ENCODE measurements around the gene RBMX.
A peak's percentile ranks its signal among the peaks of the same experiment; 100 is the strongest.
"Not testable (repeated sequence)": the region's sequence is repeated elsewhere in the genome, so short reads cannot be mapped to it uniquely, and the experiment has no call there.

RBMX gene

DNA sequence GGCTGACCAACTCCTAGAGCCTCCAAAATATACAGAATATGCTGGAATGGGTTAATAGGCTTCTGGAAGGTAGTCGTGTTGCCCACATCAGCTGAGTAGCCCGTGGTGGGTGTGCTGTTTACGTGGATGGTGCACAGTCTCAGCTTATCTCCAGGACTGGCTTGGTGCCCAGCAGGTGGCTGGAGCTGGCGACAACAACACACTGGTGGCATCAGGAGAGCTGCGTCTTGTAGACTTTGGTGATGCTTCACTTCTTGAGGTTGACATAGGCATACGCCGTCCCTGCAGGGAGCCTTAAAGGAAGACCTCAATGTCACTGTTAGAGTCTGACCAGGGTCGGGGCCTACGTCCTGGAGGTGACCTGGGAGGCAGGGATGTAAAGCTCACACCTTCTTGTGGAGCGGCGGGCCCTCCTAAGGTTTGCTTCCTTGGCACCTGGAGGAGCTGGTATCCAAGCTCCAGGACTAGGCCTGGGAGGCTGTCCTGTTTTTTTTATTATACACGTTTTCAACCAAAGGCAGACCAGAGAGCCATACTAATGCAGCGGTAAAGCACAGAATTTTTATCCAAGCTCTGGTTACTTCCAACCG, 26.5 kb upstream of the RBMX start:
- Histone ChIP-seq H3K4me3 (ENCODE audit: low read depth, low read length) (no peak overlapping the region), H3K36me3 (ENCODE audit: control insufficient read depth, insufficient read depth, low read length) (no peaks in the 10 kb centered on the region), H3K27ac (ENCODE audit: low read depth, low read length) (no peak overlapping the region), H3K9me3 (ENCODE audit: control insufficient read depth, insufficient read depth, low read depth, low read length) (0 out of 2 replicates have a peak, but pooled peaks cover 2% of the 10 kb centered on the region), H3K4me1 (ENCODE audit: control insufficient read depth, insufficient read depth, low read length) (peaks cover 12% of the 10 kb centered on the region; the same call in 1 of the 2 replicates), H3K27me3 (ENCODE audit: control insufficient read depth, insufficient read depth, low read length) (no peaks in the 10 kb centered on the region), H3K9ac (ENCODE audit: low read length) (no peak overlapping the region)

DNA sequence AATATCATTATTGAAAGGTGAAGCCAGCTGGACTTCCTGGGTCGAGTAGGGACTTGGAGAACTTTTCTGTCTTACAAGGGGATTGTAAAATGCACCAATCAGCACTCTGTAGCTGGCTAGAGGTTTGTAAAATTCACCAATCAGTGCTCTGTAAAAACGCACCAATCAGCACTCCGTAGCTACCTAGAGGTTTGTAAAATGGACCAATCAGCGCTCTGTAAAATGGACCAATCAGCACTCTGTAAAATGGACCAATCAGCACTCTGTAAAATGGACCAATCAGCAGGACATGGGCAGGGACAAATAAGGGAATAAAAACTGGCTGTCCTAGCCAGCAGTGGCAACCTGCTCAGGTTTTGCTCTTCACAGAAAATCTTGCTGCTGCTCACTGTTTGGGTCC, 23.5 kb upstream of the RBMX start:
- not testable (repeated sequence) for H3K4me3 ChIP-seq (ENCODE audit: low read depth, low read length); H3K36me3 ChIP-seq (ENCODE audit: control insufficient read depth, insufficient read depth, low read length); H3K9ac ChIP-seq (ENCODE audit: low read length); H3K9me3 ChIP-seq (ENCODE audit: control insufficient read depth, insufficient read depth, low read depth, low read length); H3K4me1 ChIP-seq (ENCODE audit: control insufficient read depth, insufficient read depth, low read length); H3K27ac ChIP-seq (ENCODE audit: low read depth, low read length); H3K27me3 ChIP-seq (ENCODE audit: control insufficient read depth, insufficient read depth, low read length)

DNA sequence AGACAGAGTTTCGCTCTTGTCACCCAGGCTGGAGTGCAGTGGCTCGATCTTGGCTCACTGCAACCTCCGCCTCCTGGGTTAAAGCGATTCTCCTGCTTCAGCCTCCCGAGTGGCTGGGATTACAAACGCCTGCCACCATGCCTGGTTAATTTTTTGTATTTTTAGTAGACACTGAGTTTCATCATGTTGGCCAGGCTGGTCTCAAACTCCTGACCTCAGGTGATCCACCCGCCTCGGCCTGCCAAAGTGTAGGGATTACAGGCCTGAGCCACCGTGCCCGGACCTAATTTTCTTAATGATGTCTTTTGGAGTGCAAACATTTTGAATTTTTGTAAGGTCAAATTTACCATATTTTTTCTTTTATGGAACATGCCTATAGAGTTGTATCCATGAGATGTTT, 19.5 kb upstream of the RBMX start:
- H3K9ac ChIP-seq (ENCODE audit: low read length); H3K27me3 ChIP-seq (ENCODE audit: control insufficient read depth, insufficient read depth, low read length); H3K36me3 ChIP-seq (ENCODE audit: control insufficient read depth, insufficient read depth, low read length); H3K4me3 ChIP-seq (ENCODE audit: low read depth, low read length); H3K27ac ChIP-seq (ENCODE audit: low read depth, low read length); H3K4me1 ChIP-seq (ENCODE audit: control insufficient read depth, insufficient read depth, low read length); H3K9me3 ChIP-seq (ENCODE audit: control insufficient read depth, insufficient read depth, low read depth, low read length): not testable (repeated sequence)

DNA sequence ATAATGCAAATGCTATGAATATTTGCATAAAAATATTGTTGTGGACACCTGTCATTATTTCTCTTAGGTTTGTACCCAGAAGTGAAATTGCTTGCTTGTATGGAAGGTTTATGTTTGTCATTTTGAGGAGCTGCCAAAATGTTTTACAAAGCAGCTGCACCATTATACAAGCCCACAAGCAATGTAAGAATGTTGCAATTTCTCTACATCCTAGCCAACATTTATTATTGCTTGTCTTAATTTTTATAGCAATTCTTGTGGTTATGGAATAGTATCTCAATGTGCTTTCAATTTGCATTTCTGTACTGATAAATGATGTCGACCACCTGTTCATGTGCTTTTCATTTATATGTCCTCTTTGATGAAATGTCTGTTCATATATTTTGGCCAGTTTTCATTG, 18.7 kb upstream of the RBMX start:
- H3K27ac ChIP-seq (ENCODE audit: low read depth, low read length), result no peak overlapping the region
- no peaks in the 10 kb centered on the region for H3K27me3 ChIP-seq (ENCODE audit: control insufficient read depth, insufficient read depth, low read length)
- H3K4me1 ChIP-seq (ENCODE audit: control insufficient read depth, insufficient read depth, low read length), result no peaks in the 10 kb centered on the region
- no peak overlapping the region for H3K9ac ChIP-seq (ENCODE audit: low read length)
- no peaks in the 10 kb centered on the region for H3K36me3 ChIP-seq (ENCODE audit: control insufficient read depth, insufficient read depth, low read length)
- no peak overlapping the region for H3K4me3 ChIP-seq (ENCODE audit: low read depth, low read length)
- no peaks in the 10 kb centered on the region for H3K9me3 ChIP-seq (ENCODE audit: control insufficient read depth, insufficient read depth, low read depth, low read length)

DNA sequence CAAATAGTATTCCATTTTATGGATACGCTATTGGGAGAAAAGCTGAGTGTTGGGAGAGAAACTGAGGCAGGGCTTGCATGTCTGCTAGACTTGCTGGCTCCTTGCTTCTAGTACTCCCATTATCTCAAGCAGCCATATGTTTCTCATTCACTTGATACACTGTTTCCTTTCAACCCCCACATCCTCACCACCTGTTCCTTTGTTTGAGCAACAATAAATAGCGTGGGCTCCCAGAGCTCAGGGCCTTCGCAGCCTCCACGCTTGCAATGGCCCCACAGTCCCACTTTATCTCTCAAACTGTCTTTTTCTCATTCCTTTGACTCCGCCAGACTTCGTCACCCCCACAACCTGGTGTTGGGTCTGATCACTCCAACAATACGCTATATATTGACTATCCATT, 18.2 kb upstream of the RBMX start:
- H3K9me3 ChIP-seq (ENCODE audit: control insufficient read depth, insufficient read depth, low read depth, low read length); H3K4me3 ChIP-seq (ENCODE audit: low read depth, low read length); H3K4me1 ChIP-seq (ENCODE audit: control insufficient read depth, insufficient read depth, low read length); H3K36me3 ChIP-seq (ENCODE audit: control insufficient read depth, insufficient read depth, low read length); H3K9ac ChIP-seq (ENCODE audit: low read length); H3K27me3 ChIP-seq (ENCODE audit: control insufficient read depth, insufficient read depth, low read length); H3K27ac ChIP-seq (ENCODE audit: low read depth, low read length): not testable (repeated sequence)

DNA sequence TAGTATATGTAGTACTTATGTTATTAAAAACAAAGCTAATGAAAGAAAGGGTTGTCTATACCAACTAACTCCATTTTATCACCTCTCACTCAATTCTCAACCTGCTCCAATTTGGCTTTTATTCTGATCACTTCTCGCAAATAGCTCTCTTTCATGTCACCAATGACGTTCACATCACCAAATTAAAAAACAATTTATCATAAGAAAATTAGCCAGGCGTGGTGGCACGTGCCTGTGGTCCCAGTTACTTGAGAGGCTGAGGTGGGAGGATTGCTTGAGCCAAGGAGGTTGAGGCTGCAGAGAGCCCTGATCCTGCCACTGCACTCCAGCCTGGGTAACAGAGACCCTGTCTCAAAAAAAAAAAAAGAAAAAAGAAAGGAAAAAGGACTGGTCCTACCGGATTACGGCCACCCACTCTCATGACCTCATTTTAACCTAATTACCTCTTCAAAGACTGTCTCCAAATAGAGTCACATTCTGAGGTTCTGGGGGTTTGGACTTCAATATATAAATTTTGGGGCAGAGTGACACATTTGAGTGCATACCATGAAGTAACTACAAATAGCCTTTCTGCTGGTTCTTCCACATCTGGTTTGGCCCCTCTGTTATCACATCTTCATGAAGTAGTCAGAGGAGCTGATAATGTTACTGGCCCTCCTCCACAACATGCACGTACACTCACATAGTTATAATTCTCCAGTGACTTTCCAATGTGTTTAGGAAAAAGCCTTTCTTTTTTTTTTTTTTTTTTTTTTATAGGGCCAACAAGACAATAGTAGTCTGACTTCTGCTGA, 15.8 kb upstream of the RBMX start:
- H3K27me3 ChIP-seq (ENCODE audit: control insufficient read depth, insufficient read depth, low read length), result no peaks in the 10 kb centered on the region
- no peak overlapping the region for H3K27ac ChIP-seq (ENCODE audit: low read depth, low read length)
- no peaks in the 10 kb centered on the region for H3K9me3 ChIP-seq (ENCODE audit: control insufficient read depth, insufficient read depth, low read depth, low read length)
- H3K4me3 ChIP-seq (ENCODE audit: low read depth, low read length), result no peak overlapping the region
- H3K9ac ChIP-seq (ENCODE audit: low read length), result no peak overlapping the region
- no peaks in the 10 kb centered on the region for H3K4me1 ChIP-seq (ENCODE audit: control insufficient read depth, insufficient read depth, low read length)
- H3K36me3 ChIP-seq (ENCODE audit: control insufficient read depth, insufficient read depth, low read length), result no peaks in the 10 kb centered on the region

DNA sequence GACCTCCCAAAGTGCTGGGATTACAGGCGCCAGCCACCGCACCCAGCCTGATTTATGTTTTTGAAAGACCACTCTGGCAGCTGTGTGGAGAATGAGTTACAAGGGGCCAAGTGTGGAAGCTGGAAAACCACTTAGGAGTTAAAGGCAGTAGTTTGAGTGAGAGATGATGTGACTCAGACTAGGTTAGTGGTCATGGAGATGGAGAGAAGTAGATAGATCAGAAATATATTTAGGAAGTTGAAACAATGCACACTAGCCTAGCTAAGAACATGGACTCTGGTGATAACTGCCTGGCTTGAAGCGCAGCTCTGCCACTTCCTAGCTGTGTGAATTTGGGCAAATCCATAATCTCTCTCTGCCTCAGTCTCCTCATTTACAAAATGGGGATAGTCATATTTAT, 11.9 kb upstream of the RBMX start:
- no peaks in the 10 kb centered on the region for H3K27me3 ChIP-seq (ENCODE audit: control insufficient read depth, insufficient read depth, low read length)
- no peak overlapping the region for H3K4me3 ChIP-seq (ENCODE audit: low read depth, low read length)
- no peaks in the 10 kb centered on the region for H3K36me3 ChIP-seq (ENCODE audit: control insufficient read depth, insufficient read depth, low read length)
- H3K27ac ChIP-seq (ENCODE audit: low read depth, low read length), result no peak overlapping the region
- H3K9me3 ChIP-seq (ENCODE audit: control insufficient read depth, insufficient read depth, low read depth, low read length), result no peaks in the 10 kb centered on the region
- no peaks in the 10 kb centered on the region for H3K4me1 ChIP-seq (ENCODE audit: control insufficient read depth, insufficient read depth, low read length)
- H3K9ac ChIP-seq (ENCODE audit: low read length), result no peak overlapping the region

DNA sequence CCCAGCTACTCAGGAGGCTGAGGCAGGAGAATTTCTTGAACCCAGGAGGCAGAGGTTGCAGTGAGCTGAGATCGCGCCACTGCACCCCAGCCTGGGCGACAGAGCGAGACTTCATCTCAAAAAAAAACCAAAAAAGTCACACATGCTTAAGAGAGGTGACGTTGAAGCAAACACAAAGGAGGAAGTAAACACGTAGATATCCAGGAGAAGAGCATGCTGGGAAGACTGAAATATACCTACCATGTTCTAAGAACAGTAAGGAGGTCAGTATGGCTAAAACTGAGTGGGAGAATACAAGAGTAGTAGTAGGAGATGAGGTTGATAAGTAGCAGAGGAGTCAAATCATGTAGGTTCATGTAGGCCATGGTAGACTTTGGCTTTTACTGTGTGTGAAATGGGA, 10.1 kb upstream of the RBMX start:
- H3K36me3 ChIP-seq (ENCODE audit: control insufficient read depth, insufficient read depth, low read length); H3K9ac ChIP-seq (ENCODE audit: low read length); H3K4me3 ChIP-seq (ENCODE audit: low read depth, low read length); H3K27me3 ChIP-seq (ENCODE audit: control insufficient read depth, insufficient read depth, low read length); H3K4me1 ChIP-seq (ENCODE audit: control insufficient read depth, insufficient read depth, low read length); H3K9me3 ChIP-seq (ENCODE audit: control insufficient read depth, insufficient read depth, low read depth, low read length); H3K27ac ChIP-seq (ENCODE audit: low read depth, low read length): not testable (repeated sequence)

DNA sequence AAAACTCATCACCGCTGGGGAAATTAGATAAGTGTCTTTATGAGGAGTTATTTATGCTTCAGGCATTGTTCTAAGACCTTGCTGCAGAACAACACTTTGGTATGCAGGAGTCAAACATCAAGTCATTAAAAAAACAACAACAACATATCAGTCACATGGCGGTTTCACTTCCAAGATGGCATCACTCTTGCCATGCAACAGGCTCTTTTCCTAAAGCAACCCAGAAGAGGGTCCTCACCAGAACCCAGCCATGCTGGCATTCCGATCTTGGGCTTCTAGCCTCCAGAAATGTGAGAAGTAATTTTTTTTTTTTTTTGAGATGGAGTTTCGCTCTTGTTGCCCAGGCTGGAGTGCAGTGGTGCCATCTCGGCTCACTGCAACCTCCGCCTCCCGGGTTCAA, 8.7 kb upstream of the RBMX start:
- Histone ChIP-seq H3K4me1 (ENCODE audit: control insufficient read depth, insufficient read depth, low read length) (peaks cover 5% of the 10 kb centered on the region; the same call in 1 of the 2 replicates), H3K9ac (ENCODE audit: low read length) (no peak overlapping the region), H3K36me3 (ENCODE audit: control insufficient read depth, insufficient read depth, low read length) (no peaks in the 10 kb centered on the region), H3K4me3 (ENCODE audit: low read depth, low read length) (no peak overlapping the region), H3K27me3 (ENCODE audit: control insufficient read depth, insufficient read depth, low read length) (no peaks in the 10 kb centered on the region), H3K9me3 (ENCODE audit: control insufficient read depth, insufficient read depth, low read depth, low read length) (no peaks in the 10 kb centered on the region), H3K27ac (ENCODE audit: low read depth, low read length) (no peak overlapping the region)

DNA sequence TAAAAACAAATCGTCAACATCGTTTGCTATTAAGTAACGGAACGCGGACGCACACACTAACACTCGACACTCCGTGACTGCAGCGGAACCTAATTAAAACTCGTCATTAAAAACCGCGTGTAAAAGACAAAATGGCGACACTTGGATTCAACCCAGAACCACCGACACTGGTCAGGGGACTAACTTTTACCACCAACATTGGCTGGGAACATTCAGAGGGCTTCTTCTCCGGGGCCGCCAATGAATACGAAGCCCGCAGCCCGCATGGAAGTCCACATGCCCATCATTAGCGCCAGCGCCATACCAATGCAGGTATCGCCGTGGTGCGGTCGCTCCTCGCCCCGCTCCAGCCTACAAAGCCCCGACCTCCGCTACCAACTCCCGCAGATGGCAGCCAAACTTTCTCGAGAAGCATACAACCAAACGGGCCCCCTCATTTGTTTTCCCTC, 498 bp downstream of the RBMX start:
- Histone ChIP-seq H3K9me3 (ENCODE audit: control insufficient read depth, insufficient read depth, low read depth, low read length) (no peaks in the 10 kb centered on the region), H3K9ac (ENCODE audit: low read length) (peak overlapping the region; percentile 99), H3K4me3 (ENCODE audit: low read depth, low read length) (peak overlapping the region; percentile 86), H3K4me1 (ENCODE audit: control insufficient read depth, insufficient read depth, low read length) (peaks cover 17% of the 10 kb centered on the region; the same call in 1 of the 2 replicates), H3K36me3 (ENCODE audit: control insufficient read depth, insufficient read depth, low read length) (peaks cover 52% of the 10 kb centered on the region), H3K27ac (ENCODE audit: low read depth, low read length) (peak overlapping the region; percentile 98), H3K27me3 (ENCODE audit: control insufficient read depth, insufficient read depth, low read length) (no peaks in the 10 kb centered on the region)

DNA sequence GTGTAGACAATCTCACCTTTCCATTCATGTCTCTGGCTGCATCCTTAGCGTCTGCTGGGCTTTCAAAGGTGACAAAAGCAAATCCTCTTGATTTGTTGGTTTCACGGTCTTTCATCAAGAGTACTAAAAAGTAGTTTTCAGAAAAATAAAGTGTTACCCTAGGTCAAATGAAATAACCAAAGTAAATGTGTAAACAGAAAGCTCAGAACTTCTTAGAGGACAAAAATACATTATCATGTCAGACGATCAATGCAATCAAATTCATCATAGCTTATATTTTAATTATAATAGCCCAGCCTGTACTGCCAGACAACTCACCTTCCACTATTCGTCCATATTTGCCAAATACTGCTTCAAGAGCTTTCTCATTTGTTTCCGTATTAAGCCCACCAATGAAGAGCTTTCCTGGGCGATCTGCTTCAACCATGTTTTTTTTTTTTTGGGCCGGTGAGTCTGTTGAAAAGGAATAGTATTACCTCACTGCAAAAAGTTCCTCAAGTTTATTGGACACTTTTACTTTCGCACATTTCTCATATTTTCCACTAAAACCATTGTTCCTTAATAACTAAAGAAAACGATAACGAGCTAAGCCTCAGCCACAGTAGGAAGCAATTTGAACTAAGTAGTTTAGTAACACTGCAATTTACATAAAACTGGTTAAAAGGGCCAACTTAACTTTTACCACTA, 1.4 kb downstream of the RBMX start:
- peaks cover 12% of the 10 kb centered on the region; the same call in 1 of the 2 replicates for H3K4me1 ChIP-seq (ENCODE audit: control insufficient read depth, insufficient read depth, low read length)
- H3K4me3 ChIP-seq (ENCODE audit: low read depth, low read length), result peak overlapping the region; percentile 86
- H3K9ac ChIP-seq (ENCODE audit: low read length), result peak overlapping the region; percentile 99
- H3K36me3 ChIP-seq (ENCODE audit: control insufficient read depth, insufficient read depth, low read length), result peaks cover 61% of the 10 kb centered on the region
- H3K27ac ChIP-seq (ENCODE audit: low read depth, low read length), result peak overlapping the region; percentile 98
- no peaks in the 10 kb centered on the region for H3K9me3 ChIP-seq (ENCODE audit: control insufficient read depth, insufficient read depth, low read depth, low read length)
- H3K27me3 ChIP-seq (ENCODE audit: control insufficient read depth, insufficient read depth, low read length), result no peaks in the 10 kb centered on the region

Data from HUES6 (cell line).